ENCODE results near the gene SLPI.
A peak's percentile ranks its signal among the peaks of the same experiment; 100 is the strongest.

Gene SLPI

DNA sequence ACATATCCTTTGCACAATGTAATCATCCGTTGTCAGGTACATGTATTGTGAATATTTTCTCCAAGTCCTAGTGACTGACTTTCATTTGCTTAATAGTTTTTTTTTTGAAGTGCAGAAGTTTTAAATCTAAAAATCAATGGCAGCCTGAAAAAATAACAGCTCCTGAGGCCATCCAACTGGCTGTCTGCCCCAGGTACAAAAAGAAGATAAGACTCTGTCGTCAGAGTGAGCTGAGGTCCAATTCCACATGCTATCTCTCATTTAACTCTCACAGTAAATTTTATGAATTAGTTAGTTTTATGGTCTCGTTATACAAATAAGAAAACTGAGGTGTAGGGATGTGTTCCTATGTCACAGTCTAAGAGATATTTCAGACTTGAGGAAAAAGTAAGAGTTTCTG lies 21.0 kb upstream of the SLPI start:
- DNase-seq (ENCODE audit: low read depth, low spot score): no peak

DNA sequence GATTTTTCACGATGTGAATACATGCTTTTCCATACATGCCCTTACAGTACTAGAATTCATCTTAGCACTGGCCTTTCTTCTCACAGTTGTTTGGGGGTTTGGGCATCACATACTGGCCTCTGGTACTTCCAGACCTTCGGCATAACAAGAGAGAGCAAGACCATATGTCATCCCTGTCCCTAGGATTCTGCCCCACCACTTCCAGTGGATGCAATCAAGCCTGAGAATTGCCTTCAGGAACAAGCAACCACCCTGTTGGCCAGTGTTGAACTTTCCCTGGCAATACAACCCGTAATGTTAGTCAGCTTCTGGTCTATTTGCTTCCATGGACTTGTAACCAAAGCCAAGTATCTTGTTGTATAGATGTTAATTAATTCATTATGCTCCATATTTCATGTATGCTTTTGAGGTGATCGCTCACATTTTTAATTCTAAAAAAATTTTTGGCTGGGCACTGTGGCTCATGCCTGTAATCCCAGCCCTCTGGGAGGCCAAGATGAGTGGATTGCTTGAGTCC lies 15.4 kb upstream of the SLPI start:
- DNase-seq (ENCODE audit: low read depth, low spot score): no peak

DNA sequence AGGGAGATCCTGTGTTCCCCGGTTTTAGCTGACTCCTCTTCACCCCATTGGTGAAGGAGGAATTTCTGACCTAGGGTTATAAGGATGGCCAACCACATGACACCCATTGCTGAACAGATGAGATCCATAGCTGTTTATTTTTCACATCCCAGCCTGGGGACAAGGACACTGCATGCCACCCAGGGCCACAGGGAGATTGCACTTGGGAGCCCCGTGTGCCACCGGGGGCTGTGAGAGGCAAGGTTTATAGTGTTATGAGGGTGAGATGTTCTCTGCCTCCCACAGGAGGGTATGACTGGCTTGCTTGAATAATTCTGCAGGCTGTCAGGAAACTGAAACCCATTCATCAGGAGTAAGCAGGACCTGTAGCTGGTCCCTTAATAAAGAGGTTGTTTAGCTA lies 14.7 kb upstream of the SLPI start:
- no peak for DNase-seq (ENCODE audit: low read depth, low spot score)

DNA sequence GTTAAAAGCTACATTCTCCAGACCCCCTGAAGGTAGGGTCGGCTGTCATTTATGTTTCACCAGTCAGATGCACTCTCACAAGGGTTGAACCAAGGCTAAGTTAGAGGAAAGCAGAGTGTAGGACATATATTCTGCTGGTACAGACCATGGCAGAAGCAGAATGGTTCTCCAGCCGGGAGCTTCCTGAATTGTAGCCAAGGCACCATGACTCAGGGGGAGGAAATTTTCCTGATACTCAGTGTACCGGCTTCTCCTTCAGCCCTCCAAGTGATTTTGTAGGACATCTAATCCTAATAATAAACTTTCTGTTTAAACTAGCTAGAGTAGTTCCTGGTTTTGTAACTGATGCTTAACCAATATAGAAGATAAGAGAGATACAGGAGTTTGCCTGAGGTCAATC lies 14.2 kb upstream of the SLPI start:
- DNase-seq (ENCODE audit: low read depth, low spot score): no peak

DNA sequence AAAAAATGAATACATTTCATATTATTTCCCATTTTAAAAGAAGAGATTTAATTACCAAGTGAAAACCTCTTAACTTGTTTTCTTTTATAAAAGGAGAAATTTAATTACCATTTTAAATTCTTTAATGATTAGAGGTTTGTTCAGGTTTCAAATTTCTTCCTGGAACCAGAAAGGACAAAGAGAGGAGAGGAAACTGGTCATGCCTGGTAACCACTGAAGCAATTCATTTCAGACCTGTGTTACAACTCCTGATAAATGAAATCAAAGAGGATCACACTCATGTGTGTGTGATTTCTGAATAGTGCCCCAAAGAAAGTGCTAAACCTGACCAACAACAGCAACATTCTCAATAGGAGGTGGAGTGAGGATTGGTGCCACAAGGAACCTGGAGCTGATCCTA lies 12.6 kb upstream of the SLPI start:
- DNase-seq (ENCODE audit: low read depth, low spot score): no peak

DNA sequence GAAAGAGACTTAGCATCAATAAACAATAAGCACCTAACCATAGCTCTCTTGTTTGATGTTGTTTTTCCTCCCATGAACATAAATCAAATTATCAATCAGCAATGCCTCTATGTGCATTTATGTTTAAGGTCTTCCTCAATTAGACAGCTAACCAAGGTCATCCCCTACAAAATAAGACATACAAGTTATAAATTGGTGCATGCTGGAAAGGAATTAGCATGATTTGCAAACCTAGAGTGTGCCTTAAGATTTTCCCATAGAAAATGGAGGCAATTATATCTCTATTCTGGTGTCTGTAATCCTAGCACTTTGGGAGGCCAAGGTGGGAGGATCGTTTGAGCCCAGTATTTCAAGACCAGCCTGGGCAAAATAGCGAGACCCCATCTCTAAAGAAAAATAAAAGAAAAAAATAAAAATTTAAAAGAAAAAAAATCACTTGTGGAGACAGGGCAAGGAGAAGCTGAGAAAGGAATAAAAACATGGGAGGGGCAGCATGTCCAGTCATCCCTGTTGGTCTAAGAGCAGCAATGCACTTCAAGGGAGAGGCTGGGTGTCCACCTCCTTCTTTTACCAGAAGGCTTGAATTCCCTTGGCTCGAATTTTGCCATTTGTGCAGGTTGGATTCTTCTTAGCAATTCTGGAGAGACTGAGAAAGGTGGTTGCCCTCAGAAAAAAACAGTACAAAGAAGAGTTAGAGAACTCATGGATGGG lies 9.3 kb upstream of the SLPI start:
- DNase-seq (ENCODE audit: low read depth, low spot score): no peak

DNA sequence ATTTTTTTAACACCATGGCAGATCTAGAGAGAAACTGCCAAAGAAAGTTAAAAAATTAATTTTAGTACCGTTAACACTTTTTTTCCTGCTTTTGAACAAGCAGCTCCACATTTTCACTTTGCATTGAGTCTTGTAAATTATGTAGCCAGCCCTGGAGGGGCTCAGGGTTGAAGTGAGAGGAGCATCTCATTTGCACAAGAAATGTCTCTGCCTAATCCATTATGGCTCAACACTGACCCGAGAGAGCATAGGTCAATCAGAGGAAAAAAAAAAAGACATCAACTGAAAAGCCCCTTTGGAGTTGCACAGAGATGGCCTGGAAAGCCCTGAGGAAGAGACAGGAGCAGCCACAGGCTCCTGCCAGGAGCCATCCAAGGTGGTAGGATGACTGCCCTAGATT lies 4.3 kb upstream of the SLPI start:
- DNase-seq (ENCODE audit: low read depth, low spot score): no peak

DNA sequence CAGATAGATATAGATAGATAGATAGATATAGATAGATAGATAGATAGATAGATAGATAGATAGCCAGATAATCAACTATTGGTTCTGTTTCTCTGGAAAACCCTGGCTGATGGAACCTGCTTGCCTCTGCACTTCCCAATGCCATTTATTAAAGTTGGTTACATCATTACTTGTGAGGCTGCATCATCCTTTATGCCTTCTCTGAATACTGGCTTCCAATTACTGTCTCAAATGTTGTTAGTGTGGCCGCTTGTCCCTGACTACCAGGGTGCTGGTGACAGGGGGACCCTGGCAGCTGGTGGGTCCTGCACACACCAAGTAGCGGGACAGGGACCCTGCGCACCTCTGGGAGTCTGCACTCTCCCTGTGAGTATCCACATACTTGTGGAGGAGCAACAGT lies 3.9 kb upstream of the SLPI start:
- no peak for DNase-seq (ENCODE audit: low read depth, low spot score)

DNA sequence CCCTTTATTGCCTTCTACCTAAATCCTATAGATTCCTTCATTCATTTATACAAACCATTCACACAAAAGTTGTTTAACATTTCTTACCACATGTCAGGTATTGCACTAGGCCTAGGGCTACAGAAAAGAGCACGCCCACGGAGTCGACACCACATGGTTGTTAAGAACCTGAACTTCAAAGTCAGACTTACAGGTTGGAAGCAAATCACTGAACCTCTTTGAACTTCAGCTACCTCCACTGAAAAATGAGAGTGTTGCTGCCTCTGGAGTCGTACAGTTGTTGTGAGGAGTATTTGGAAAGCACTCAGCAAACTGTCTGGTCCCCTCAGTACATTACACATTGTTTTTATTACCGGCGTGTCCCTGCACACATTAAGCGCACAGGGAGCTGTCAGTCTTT lies 3.3 kb upstream of the SLPI start:
- no peak for DNase-seq (ENCODE audit: low read depth, low spot score)

DNA sequence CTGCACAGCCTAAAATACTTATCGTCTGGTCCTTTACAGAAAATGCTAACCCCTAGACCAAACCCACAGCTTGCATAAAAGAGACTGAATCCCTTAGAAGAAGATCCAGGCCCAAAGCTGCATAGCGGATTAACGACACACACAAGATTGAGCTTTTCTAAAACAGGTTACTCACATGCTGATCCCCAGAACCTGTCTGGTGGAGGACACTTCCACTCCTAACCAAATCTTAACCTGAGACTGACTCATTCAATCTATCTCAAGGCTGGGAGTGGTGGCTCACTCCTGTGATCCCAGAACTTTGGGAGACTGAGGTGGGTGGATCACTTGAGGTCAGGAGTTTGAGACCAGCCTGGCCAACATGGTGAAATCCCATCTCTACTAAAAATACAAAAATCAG lies 2.8 kb upstream of the SLPI start:
- no peak for DNase-seq (ENCODE audit: low read depth, low spot score)

DNA sequence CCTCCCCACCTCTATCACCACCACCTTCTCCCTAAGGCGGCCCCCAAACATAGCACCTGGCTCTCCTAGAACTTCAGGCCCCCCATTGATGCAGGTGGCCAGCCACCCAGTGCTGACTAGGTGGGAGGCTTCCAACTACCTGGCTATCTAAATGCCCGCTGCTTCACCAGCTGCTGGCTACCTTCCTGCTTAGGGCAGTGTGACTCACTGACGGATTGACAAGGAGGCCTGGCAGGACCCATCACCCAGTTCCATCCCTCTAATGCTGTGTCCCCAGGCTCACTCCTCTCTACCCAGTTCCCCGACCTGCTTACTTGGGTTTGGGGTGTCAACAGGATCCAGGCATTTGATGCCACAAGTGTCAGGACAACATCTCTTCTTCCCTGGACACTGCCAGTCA lies 1.1 kb downstream of the SLPI start:
- DNase-seq (ENCODE audit: low read depth, low spot score): no peak

DNA sequence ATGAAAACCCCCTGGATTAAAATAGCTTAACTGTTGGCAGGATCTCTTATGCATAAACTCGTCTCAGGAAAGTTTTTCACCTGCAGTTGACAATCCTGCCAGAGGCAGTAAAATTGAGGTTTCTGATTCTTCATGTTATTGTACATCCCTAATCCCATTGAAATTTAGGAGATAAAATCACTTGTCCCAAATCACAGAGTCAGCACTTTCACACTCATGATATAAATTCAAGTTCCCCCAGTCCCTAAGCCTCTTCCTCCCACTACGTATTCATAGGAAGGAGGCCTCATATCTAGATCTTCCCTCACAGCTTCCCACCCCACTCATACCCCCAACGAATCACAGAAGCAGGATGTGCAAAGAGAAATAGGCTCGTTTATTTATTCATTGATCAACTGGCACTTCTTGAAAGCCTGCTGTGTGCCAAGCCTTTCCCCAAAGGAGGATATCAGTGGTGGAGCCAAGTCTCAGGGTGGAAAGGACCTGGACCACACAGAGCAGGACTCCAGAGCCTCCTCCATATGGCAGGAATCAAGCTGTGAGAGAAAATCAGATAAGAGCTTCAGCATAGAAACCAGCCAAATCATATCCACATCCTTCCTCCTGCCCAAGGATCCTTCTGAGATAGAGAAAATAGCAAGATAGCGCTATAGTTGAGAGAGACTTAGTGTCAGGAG lies 2.3 kb downstream of the SLPI start:
- no peak for DNase-seq (ENCODE audit: low read depth, low spot score)

DNA sequence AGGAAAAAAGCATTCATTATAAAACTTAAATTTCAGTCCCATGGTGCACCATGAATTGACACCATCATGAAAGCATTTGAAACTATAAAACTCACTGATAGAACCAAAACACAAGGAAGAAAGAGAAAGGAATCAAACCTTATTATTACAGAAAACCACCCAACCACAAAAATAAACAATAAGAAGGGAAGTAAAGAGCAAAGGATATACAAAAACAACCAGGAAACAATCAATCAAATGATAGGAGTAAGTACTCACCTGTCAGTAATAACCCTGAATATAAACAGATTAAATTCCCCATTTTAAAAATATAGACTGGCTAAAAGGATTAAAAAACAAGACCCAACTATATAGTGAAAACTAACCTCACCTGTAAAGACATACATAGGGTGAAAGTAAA lies 5.8 kb downstream of the SLPI start:
- no peak for DNase-seq (ENCODE audit: low read depth, low spot score)

DNA sequence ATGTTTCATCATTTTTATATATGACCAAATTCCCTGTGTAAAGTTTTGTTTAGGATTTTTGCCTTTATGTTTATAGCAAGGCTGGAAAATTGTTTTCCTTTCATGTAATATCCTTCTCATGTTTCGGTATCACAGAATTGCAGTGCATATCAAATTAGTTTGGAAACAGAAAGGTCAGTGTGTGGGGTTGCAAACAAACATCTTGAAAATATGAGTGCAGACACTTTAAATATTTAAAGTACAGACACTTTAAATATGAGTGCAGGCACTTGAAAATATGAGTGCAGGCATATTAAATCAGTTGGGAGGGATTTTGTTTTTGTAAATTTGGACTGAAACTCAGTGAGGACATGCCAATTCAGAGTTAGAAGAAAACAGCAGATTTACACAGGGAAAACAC lies 6.5 kb downstream of the SLPI start:
- no peak for DNase-seq (ENCODE audit: low read depth, low spot score)

DNA sequence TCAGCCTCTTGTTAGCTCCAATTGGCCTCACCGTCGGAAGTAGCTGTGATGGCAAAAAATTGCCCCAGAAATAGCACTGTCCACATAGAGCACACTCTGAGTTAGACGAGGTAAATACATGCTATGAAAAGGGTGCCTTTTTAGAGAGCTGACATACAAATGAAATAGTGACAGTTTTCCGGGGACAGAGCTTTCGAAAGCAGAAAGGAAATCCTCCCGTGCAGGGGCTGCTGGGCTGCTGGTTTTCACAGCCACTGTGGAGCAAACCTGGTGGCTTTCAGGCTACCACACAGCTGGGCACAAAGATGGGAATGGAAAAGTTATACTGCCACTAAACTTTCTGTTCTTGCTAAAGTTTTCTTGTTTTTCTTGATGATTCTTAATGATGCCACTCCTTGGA lies 8.3 kb downstream of the SLPI start:
- no peak for DNase-seq (ENCODE audit: low read depth, low spot score)

DNA sequence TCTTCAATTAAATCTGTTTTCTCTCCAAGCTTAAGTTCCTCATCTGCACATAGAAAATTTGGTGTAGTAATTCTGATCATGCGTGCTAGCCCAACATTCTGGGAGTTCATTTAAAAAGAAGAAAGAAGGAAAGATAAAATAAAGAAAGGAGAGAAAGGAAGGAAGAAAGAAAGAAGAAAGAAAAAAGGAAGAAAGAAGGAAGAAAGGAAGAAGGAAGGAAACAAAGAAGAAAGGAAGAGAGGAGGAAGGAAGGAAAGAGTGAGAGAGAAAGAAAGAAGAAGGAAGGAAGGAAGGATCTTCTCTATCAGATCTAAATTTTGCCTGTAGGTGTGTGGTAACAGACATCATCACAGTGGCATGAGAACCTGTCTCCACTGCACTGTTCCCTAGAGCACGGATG lies 16.2 kb downstream of the SLPI start:
- DNase-seq (ENCODE audit: low read depth, low spot score): no peak

DNA sequence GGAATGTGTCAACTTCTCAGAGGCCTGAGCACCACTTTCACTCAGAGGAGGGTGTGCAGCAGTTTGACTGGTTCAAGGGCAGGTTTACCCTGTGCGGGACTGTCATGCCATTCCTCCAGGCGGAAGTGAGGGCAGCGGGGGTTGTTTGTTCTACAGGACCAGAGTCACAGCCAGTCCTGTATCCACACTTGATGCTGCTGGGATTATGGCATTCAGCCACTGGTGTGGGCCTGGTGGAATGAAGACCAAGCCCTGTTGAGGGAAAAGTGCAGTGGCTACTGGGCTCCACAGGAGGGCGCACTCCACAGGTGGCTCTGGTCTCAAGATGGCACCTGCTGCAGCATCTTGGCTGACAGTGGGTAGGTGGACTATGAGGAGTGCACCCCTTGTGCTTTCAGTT lies 18.4 kb downstream of the SLPI start:
- peak; percentile 23 for DNase-seq (ENCODE audit: low read depth, low spot score)

DNA sequence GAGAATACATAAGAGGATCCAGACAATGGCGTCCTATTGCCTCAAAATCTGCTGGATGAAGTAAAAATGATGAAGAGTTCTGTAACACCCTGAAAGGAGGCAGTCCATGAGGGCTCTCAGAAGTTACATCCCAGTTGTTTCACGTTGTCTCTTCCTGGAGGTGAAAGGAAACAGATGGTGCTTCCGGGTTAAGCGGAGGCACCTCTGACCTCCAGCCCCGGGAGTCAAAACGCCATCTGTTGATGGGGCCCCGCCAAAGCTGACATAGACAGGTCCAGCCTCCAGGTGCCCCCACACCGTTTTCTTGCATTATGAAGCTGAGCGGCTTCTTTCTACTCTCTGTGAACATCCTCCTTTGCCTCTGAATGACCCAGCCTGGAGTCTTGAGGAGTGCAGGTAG lies 23.7 kb downstream of the SLPI start:
- no peak for DNase-seq (ENCODE audit: low read depth, low spot score)

DNA sequence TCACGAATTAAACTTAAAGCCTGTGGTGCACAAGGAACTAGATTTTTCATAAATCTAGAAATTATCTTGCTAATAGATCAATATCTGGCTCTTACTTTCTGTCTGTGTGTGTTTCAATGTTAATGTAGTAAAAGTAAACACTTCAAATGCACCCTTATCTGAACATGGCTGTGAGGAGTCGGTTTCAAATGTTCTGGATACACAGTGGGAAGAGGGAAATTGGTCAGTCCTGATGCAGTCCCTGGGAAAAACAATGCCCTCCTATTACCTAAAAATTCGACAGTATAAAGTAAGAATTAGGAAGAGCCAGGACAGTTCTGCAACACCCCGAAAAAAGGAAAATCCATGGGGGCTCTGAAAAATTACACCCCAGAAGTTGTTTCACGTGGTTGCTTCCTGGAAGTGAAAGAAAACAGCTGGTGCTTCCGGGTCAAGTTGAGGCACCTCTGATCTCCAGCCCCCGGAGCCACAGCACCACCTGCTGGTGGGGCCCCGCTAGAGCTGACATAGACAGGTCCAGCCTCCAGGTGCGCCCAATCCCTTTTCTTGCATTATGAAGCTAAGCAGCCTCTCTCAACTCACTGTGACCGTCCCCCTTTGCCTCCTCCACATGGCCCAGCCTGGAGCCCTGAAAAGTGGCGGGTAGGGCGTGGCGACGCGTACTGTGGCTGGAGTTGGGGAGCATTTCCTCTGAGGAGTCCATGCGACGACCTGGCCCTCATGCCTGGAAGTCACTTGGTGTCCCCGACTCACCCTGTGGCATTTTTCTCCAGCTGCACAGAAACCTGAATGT lies 24.9 kb downstream of the SLPI start:
- DNase-seq (ENCODE audit: low read depth, low spot score): peak; percentile 50

DNA sequence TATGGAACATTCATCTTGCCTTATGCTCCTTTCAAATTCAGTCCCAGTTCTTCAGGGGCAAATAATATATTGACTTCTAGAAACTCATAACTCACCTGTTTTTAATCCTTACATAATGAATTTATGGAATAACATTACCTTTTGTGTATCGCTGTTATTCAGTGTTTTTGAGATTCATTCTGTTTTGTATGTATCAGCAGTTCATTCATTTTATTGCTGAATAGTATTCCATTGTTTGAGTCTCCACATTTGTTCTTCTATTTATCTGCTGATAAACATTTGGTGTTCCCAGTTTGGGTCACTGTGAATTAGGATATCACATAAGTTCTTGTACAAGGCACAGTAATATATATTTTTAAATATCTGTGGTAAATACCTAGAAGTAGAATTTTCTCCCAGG lies 28.1 kb downstream of the SLPI start:
- DNase-seq (ENCODE audit: low read depth, low spot score): no peak

DNA sequence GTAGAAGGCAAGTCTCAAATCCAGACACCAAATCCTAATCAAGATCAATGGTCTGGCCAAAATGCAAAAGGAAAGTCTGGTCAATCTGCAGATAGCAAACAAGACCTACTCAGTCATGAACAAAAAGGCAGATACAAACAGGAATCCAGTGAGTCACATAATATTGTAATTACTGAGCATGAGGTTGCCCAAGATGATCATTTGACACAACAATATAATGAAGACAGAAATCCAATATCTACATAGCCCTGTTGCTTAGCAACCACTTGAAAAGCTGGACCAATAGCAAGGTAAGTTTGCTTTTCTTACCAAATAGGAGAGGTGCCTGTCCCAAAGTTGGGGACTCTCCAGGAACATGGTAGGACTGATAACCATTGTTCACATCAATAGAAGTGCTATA lies 31.2 kb downstream of the SLPI start:
- DNase-seq (ENCODE audit: low read depth, low spot score): no peak

DNA sequence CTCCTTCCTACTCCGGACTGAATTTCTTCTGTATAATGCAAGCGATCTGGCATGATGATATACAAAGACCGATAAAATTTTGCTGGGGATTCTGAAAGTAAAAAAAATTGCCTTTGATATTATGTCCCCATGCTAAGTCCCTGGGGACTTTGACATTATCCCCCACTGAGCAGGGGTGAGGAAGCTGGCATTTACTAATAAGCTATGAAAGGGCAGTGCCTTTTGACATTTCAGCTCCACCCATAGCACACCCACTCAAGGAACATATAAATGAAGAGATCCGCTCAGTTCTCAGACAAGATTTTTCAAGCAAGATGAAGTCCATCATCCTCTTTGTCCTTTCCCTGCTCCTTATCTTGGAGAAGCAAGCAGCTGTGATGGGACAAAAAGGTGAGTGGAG lies 33.3 kb downstream of the SLPI start, which contains the start of gene SEMG2:
TSS of gene SEMG2 (plus strand) at position 298 of the 400 bp plus-strand sequence. CDS start at position 315, 17 bp downstream.
- no peak for DNase-seq (ENCODE audit: low read depth, low spot score)

DNA sequence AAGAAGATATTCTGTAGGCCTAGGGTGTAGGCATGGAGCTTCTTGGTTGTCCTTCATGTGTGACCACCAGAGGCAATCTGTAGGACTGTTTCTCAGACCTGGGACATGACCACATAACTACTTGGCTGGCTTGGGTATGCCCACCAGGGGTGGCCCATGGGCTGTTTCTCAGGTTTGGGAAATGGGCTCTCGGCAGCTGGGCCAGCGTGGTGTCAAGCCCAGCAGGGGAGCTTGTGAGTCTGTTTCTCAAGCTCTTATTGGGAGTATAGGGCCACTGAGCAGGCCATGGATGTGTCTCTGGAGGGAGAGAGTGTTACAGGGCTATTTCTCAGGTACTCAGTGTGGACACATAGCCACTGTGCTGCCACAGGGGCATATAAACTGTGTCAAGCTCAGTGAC lies 35.7 kb downstream of the SLPI start:
- no peak for DNase-seq (ENCODE audit: low read depth, low spot score)

Data from iPS DF 19.7 (cell line).